HuH-7 (cell line): Measurements from ENCODE around the gene APOL2.
"Not testable (repeated sequence)": the region's sequence is repeated elsewhere in the genome, so short reads cannot be mapped to it uniquely, and the experiment has no call there.

Experiments used
- DNase-seq: peaks from one replicate; pipeline ENCODE4 v3.0.0; 2011; ENCODE audit warnings: low spot score

The APOL2 gene

DNA sequence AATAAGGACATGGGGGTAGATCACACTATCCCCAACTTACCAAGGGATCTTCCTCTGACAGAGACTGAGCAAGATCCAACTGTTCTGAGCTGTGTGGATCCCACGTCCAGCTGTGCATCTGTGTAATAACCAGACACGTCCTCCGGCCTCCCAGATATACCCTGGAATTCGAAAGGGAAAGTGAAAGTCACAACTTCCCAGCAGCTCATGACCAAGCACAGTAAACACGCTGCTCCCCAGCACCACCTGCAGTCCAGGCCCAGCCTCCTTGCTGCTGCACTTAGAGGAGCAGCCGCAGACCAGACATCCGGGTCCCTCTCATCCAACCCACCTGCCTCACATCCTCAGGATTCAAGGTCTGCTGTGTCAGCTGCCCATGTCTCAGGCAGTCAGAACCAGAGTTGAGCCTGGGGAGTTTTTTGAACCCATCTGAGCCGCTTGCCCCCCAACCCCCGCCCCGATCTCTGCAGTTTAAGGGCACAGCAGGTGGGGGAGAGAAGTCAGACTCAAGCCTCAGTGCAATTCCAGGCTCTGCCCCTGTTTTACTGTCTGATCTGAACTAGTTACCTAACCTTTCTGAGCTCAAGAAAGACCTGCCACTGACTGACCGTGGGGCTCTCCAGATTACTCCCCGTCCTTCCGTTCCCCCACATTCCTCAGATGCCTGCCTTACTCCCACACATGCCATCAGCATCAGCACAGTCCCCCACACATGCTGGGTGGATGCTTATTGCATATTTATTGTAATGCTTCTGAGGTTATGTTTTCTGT, at the start of gene APOL2:
Gene APOL2 (minus strand): TSS at position 127 of the 771 bp plus-strand sequence. CDS start 6,365 bp downstream, outside the sequence.
- DNase-seq = peak; percentile 91

- DNase-seq = no peak
Measured at GRCh38 chr22:36288571-36289405, 49.5 kb upstream of the APOL2 start.

DNA sequence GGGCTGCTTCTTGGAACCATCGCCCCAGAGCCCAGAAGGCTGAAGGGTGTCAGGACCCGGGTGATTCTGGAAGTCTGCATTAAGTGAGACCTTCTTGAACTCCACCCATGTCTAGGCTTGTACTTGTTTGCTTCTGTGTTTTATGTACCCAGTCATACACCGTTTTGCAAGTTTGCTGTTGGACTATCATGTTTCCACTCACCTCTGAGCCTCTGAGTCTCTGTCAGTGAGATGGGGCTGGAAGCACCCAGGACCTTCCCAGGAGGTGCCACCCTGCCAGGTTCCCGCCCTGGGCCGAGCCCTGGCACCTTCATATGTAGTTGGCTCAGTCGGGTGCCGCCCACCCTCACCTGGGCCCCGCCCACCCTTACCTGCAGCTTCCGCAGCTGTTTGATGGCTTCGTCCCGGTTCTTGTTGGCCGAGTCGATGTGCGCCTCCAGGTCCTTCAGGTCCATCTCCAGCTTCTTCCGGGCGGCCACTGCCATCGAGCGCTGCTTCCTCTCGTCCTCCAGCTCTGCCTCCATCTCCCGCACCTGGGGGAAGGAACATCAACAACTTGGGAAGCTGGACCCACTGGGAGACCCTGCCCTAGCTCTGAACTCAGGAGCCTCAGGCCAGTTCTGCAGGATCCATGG, 48.7 kb upstream of the APOL2 start:
- DNase-seq = no peak

GRCh38 chr22:36286096-36286957, 47.0 kb upstream of the APOL2 start:
- DNase-seq = peak; percentile 99

- DNase-seq = no peak
Measured at GRCh38 chr22:36285545-36285944, 46.2 kb upstream of the APOL2 start.

- no peak for DNase-seq
Measured at GRCh38 chr22:36285017-36285416, 45.7 kb upstream of the APOL2 start.

DNA sequence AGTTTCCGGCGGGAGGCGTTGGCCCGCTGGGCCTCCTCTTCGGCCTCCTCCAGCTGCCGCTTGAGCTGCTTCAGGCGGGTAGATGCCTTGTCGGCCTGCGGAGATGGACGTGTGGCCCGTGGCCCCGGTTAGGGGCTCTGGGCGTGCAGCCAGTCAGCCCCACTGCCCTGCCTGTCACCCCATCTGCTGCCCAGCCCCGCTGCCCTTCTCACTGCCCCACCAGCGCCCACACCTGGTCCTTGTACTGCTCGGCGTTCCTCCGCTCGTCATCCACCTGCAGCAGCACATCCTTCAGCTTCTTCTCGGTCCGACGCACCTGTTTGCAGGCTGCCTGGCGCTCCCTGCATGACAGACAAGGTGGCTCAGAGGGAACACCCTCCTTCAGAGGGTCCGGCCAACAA, 44.8 kb upstream of the APOL2 start:
- no peak for DNase-seq

DNA sequence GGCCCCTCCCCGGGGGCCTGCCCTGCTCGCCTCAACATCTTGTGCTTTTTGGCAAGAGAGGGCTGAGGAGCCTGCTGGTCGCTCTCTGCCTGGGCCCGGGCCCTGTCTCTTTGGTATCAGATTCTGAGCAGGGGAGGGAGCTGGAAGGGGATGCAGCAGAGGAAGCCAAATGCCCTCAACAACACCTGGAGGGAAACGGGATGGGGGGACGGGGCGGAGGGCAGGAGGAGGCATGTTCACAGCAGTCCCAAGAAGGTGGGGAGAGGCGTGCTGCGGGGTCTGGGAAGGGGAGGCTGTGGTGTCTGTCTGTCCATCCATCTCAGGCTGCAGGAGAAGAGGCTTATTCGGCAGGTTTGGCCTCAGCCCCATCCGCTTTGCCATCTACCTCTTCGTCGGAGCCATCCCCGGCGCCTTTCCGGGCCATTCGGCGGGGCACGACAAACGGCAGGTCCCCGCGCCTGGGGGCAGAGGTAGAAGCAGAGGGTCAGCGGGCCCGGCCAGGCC, 43.1 kb upstream of the APOL2 start:
- DNase-seq = peak; percentile 3

DNA sequence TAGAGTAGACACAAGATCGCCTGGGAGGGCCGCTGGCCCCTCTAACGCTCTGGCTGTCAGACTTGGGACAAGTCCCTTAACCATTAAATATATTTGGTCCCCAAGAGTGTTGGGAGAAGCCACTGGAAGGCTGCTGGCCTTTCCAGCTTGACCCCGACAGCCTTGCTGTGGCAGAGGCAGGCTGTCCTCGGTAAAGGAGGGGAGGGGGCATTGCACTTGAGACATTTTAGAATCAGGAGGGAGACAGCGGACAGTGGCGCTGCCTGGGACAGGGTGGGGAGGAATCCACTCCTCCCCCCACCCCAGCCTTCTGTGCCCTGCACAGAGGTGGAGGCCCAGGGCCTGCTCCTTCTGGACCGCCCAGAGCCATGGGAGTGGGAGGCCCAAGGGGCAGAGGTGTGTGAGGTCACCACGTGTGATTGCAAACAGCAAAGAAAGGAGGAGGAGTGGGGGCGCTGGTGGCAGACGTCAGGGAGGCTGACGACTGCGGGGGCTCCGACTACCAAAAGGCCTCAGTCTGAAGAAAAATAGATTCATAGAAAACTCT, 42.5 kb upstream of the APOL2 start:
- DNase-seq = peak; percentile 6

GRCh38 chr22:36280379-36280778, 41.1 kb upstream of the APOL2 start:
- peak; percentile 10 for DNase-seq

- DNase-seq = peak; percentile 74
Measured at GRCh38 chr22:36279219-36279666, 39.9 kb upstream of the APOL2 start.

- DNase-seq = peak; percentile 84
Measured at GRCh38 chr22:36277482-36278291, 38.4 kb upstream of the APOL2 start.

- no peak for DNase-seq
Measured at GRCh38 chr22:36274531-36274930, 35.2 kb upstream of the APOL2 start.

DNA sequence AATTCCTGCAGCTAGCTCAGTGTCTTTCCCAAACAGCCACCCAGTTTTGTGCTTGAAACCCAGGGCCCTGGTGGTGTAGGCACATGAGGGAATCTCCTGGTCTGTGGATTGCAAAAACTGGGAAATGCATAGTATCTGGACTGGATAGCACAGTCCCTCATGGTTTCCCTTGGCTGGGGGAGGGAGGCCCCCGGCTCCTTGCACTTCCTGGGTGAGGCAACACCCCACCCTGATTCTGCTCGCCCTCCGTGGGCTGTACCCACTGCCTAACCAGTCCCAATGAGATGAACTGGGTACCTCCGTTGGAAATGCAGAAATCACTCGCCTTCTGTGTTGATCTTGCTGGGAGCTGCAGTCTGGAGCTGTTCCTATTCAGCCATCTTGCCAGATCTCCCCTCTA, 32.6 kb upstream of the APOL2 start:
- DNase-seq = not testable (repeated sequence)

- DNase-seq = not testable (repeated sequence)
Measured at GRCh38 chr22:36271231-36271630, 31.9 kb upstream of the APOL2 start.

GRCh38 chr22:36267896-36268485, 28.7 kb upstream of the APOL2 start:
- DNase-seq = no peak

DNA sequence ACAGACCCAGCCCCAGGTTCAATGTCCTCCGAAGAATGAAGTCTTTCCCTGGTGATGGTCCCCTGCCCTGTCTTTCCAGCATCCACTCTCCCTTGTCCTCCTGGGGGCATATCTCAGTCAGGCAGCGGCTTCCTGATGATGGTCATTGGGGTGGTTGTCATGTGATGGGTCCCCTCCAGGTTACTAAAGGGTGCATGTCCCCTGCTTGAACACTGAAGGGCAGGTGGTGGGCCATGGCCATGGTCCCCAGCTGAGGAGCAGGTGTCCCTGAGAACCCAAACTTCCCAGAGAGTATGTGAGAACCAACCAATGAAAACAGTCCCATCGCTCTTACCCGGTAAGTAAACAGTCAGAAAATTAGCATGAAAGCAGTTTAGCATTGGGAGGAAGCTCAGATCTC, 27.7 kb upstream of the APOL2 start:
- DNase-seq = no peak

GRCh38 chr22:36263886-36264664, 24.7 kb upstream of the APOL2 start:
- not testable (repeated sequence) for DNase-seq

- not testable (repeated sequence) for DNase-seq
Measured at GRCh38 chr22:36263216-36263673, 23.9 kb upstream of the APOL2 start.
